Transverse colon (tissue), 4 donors: Measurements from ENCODE around the gene ARHGAP10.

Experiments
- CTCF ChIP-seq, 5 experiments: fragments of 200-600 bp in 3 of 5; fragments of 450-650 bp in 2 of 5; sonication (generic) in 3 of 5; IDR thresholded peaks; 1 replicate in 2 of 5; 2 replicates in 3 of 5; pipeline ENCODE4 v1.5.1; 2016 to 2017; ENCODE audit warnings: antibody characterized with exemption in 5 of 5, inconsistent platforms in 3 of 5, mild to moderate bottlenecking in 2 of 5, moderate library complexity in 1 of 5
- POLR2A ChIP-seq: fragments of 450-650 bp; IDR thresholded peaks from one replicate; pipeline ENCODE4 v1.6.1; 2016; ENCODE audit warnings: antibody characterized with exemption, mild to moderate bottlenecking, moderate library complexity
- POLR2AphosphoS5 ChIP-seq, 3 donors: sonication (generic); formaldehyde crosslinking; IDR thresholded peaks; one replicate each; pipeline ENCODE4 v1.6.1; 2016; ENCODE audit warnings: antibody characterized with exemption in 3 of 3

GRCh38 chr4:147749811-147750321 lies 18.0 kb downstream of the ARHGAP10 start:
- TF ChIP-seq POLR2AphosphoS5 (IDR thresholded peaks at IDR 0.05) (no peak), CTCF (IDR thresholded peaks at IDR 0.05) (no peak), POLR2A (no peak)
